ENCODE data around the gene CDH23. TPM values are rescaled to one million over a fixed set of nuclear protein-coding genes. Genes with fewer than 3 reads are reported as not detected.
A peak's percentile ranks its signal among the peaks of the same experiment; 100 is the strongest.

CDH23 gene
- polyA plus RNA-seq, 1 donor (not counting 4 experiments of a cell fraction or from before 2014, with no cell fraction given): 0.01 TPM

DNA sequence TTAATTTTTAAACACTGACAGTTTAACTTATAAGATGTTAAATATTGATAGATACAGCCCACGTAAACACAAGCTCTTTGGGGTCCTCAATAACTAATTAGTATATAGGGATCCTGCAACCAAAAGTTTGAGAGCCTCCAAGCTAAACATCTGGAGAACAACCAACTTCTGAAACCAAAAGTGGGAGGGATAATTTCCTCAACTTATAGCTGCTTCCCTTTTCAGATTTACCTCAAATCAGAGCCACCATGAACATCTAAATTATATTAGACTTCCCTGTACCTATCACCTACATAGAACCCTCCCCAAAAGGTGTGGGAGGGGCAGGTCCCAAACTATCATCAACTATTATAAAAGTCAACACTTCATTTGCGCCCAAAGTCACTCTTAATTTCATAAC lies 445.7 kb downstream of the CDH23 start:
- H3K27ac ChIP-seq (ENCODE audit: control insufficient read depth, insufficient read depth, low read length): no peak overlapping the region
- H3K79me2 ChIP-seq (ENCODE audit: control insufficient read depth, insufficient read depth, low read length): peaks cover 83% of the 10 kb centered on the region
- no peak overlapping the region for H3K9ac ChIP-seq (ENCODE audit: control insufficient read depth, extremely low read depth, insufficient read depth, low read length)
- H3K36me3 ChIP-seq (ENCODE audit: control insufficient read depth in 2 of 2, extremely low read depth in 1 of 2, insufficient read depth in 2 of 2, low read length in 2 of 2): peaks cover 0 to 5% of the 10 kb centered on the region in 2 experiments
- H3K9me1 ChIP-seq (ENCODE audit: control insufficient read depth, extremely low read depth, insufficient read depth, low read length): peaks cover 5% of the 10 kb centered on the region
- no peak for DNase-seq (ENCODE audit: low read depth, low spot score)
- dilution Hi-C loops (cut with MboI; ENCODE audit: extremely low pct_ligation_motif_present, low sequenced_read_pairs): no loop called here
- H4K20me1 ChIP-seq (ENCODE audit: control insufficient read depth, extremely low read depth, insufficient read depth, low read length): peaks cover 20% of the 10 kb centered on the region
- H3K4me3 ChIP-seq (ENCODE audit: control insufficient read depth in 2 of 3, extremely low read depth in 1 of 3, insufficient read depth in 2 of 3, low read depth in 1 of 3, low read length in 3 of 3): no peak overlapping the region
- FAIRE-seq: no peak
- TF ChIP-seq, protein P1, sequence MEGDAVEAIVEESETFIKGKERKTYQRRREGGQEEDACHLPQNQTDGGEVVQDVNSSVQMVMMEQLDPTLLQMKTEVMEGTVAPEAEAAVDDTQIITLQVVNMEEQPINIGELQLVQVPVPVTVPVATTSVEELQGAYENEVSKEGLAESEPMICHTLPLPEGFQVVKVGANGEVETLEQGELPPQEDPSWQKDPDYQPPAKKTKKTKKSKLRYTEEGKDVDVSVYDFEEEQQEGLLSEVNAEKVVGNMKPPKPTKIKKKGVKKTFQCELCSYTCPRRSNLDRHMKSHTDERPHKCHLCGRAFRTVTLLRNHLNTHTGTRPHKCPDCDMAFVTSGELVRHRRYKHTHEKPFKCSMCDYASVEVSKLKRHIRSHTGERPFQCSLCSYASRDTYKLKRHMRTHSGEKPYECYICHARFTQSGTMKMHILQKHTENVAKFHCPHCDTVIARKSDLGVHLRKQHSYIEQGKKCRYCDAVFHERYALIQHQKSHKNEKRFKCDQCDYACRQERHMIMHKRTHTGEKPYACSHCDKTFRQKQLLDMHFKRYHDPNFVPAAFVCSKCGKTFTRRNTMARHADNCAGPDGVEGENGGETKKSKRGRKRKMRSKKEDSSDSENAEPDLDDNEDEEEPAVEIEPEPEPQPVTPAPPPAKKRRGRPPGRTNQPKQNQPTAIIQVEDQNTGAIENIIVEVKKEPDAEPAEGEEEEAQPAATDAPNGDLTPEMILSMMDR (optimal IDR thresholded peaks at IDR 0.05 in 1 of 3, IDR thresholded peaks at IDR 0.05 in 1 of 3, conservative IDR thresholded peaks at IDR 0.05 in 1 of 3; ENCODE audit: extremely low read depth in 1 of 3, insufficient read depth in 2 of 3, low read length in 3 of 3): no peak
- no peak for TF ChIP-seq EZH2 (IDR thresholded peaks at IDR 0.05; ENCODE audit: low read length)
- no peak overlapping the region for H3K4me2 ChIP-seq (ENCODE audit: control insufficient read depth, extremely low read depth, insufficient read depth, low read depth, low read length)
- no peaks in the 10 kb centered on the region for H3K27me3 ChIP-seq (ENCODE audit: control insufficient read depth, extremely low read depth, insufficient read depth, low read length)
- H3K4me1 ChIP-seq (ENCODE audit: control insufficient read depth, extremely low read depth, insufficient read depth, low read length): peaks cover 58% of the 10 kb centered on the region
- no peak overlapping the region for H2AFZ ChIP-seq (ENCODE audit: control insufficient read depth, low read length)
- no peaks in the 10 kb centered on the region for H3K9me3 ChIP-seq (ENCODE audit: control insufficient read depth, low read depth, low read length)

DNA sequence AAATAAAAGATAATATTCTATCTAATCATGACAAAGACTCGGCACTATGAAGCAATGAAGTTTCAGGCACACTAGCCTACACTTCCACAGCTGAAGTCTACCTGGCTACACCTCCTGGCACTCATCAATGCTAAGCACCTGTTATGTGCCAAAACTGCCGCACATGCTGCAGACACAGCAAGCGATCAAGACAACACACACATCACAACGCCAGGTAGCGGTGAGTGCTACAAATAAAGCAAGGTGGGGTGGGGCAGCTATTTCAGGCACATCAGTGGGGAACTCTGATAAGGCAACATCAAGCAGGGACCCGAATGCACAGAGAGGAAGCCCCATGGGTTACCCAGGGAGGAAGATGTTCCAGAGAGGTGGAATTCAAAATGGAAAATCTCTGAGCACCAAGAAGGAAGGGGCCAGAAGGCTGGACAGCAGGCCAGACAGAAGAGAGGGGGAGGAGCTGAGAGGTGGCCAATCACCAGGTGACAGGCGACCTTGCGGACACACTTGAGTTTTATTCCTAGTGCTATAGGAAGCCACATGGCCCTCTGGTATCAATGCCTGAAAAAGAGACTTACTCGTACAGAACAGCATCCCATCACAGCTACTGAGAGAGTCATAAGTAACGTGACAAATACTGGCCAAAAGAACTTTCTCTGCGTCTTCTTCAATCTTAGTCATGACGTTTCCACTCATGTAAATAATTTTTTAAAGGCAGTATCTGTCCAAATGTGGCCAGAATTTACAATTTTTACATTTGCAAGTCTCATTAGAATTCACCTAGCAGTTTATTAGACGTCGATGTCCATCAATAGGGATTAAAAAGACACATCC lies 446.4 kb downstream of the CDH23 start:
- Histone ChIP-seq H3K36me3 (ENCODE audit: control insufficient read depth in 2 of 2, extremely low read depth in 1 of 2, insufficient read depth in 2 of 2, low read length in 2 of 2) (peaks cover 2 to 8% of the 10 kb centered on the region in 2 experiments), H4K20me1 (ENCODE audit: control insufficient read depth, extremely low read depth, insufficient read depth, low read length) (peaks cover 20% of the 10 kb centered on the region), H3K9ac (ENCODE audit: control insufficient read depth, extremely low read depth, insufficient read depth, low read length) (no peak overlapping the region), H3K9me1 (ENCODE audit: control insufficient read depth, extremely low read depth, insufficient read depth, low read length) (peaks cover 7% of the 10 kb centered on the region), H3K79me2 (ENCODE audit: control insufficient read depth, insufficient read depth, low read length) (peaks cover 84% of the 10 kb centered on the region), H3K27me3 (ENCODE audit: control insufficient read depth, extremely low read depth, insufficient read depth, low read length) (no peaks in the 10 kb centered on the region), H2AFZ (ENCODE audit: control insufficient read depth, low read length) (no peak overlapping the region), H3K4me3 (ENCODE audit: control insufficient read depth in 2 of 3, extremely low read depth in 1 of 3, insufficient read depth in 2 of 3, low read depth in 1 of 3, low read length in 3 of 3) (no peak overlapping the region), H3K27ac (ENCODE audit: control insufficient read depth, insufficient read depth, low read length) (no peak overlapping the region), H3K4me2 (ENCODE audit: control insufficient read depth, extremely low read depth, insufficient read depth, low read depth, low read length) (peak overlapping the region; percentile 9), H3K9me3 (ENCODE audit: control insufficient read depth, low read depth, low read length) (no peaks in the 10 kb centered on the region), H3K4me1 (ENCODE audit: control insufficient read depth, extremely low read depth, insufficient read depth, low read length) (peaks cover 55% of the 10 kb centered on the region)
- FAIRE-seq: no peak
- TF ChIP-seq, protein P1 (optimal IDR thresholded peaks at IDR 0.05 in 1 of 3, IDR thresholded peaks at IDR 0.05 in 1 of 3, conservative IDR thresholded peaks at IDR 0.05 in 1 of 3; ENCODE audit: extremely low read depth in 1 of 3, insufficient read depth in 2 of 3, low read length in 3 of 3): no peak
- no peak for TF ChIP-seq EZH2 (IDR thresholded peaks at IDR 0.05; ENCODE audit: low read length)
- dilution Hi-C loops (cut with MboI; ENCODE audit: extremely low pct_ligation_motif_present, low sequenced_read_pairs): no loop called here
- DNase-seq (ENCODE audit: low read depth, low spot score): no peak
